Effector memory CD8-positive, alpha-beta T cell (primary cell): Measurements from ENCODE around the gene TNPO2.
A peak's percentile ranks its signal among the peaks of the same experiment; 100 is the strongest.

Experiments
- ATAC-seq: fragments of 150-1000 bp; cut with Tn5 transposase; replicated peaks from 2 replicates; pipeline ENCODE4 v1.10.0; 2021; ENCODE audit warnings: mild to moderate bottlenecking, moderate library complexity
- DNase-seq, 3 experiments: peaks; one replicate each; pipeline ENCODE4 v3.0.0; 2021
- H3K27ac Mint-ChIP-seq, 2 donors: one replicate each; pipeline ENCODE4 v1.8.0; 2022; ENCODE audit warnings: mild to moderate bottlenecking in 2 of 2, mixed read lengths in 2 of 2, moderate library complexity in 2 of 2
- H3K27me3 Mint-ChIP-seq, 2 donors: one replicate each; pipeline ENCODE4 v1.8.0; 2022; ENCODE audit warnings: mixed read lengths in 2 of 2
- H3K36me3 Mint-ChIP-seq: one replicate; pipeline ENCODE4 v1.8.0; 2022; ENCODE audit warnings: mild to moderate bottlenecking, moderate library complexity, mixed read lengths; ENCODE audit not compliant: insufficient read depth
- H3K4me1 Mint-ChIP-seq, 2 donors: one replicate each; pipeline ENCODE4 v1.8.0; 2022; ENCODE audit warnings: low read depth in 2 of 2, mixed read lengths in 2 of 2
- H3K4me3 Mint-ChIP-seq, 2 donors: one replicate each; pipeline ENCODE4 v1.8.0; 2022; ENCODE audit warnings: mild to moderate bottlenecking in 2 of 2, mixed read lengths in 2 of 2, moderate library complexity in 2 of 2
- H3K9me3 Mint-ChIP-seq, 2 donors: one replicate each; pipeline ENCODE4 v1.8.0; 2022; ENCODE audit warnings: mixed read lengths in 2 of 2

TNPO2 gene

GRCh38 chr19:12656899-12657571 lies 66.7 kb downstream of the TNPO2 start:
- DNase-seq (no peak), ATAC-seq (no peak)
- no peaks in the 10 kb centered on the region for H3K27me3 Mint-ChIP-seq
- no peak overlapping the region for H3K4me3 Mint-ChIP-seq
- H3K4me1 Mint-ChIP-seq, result peaks cover 0 to 4% of the 10 kb centered on the region in 2 donors
- H3K9me3 Mint-ChIP-seq, result no peaks in the 10 kb centered on the region
- peaks cover 83% of the 10 kb centered on the region for H3K36me3 Mint-ChIP-seq
- no peak overlapping the region for H3K27ac Mint-ChIP-seq

DNA sequence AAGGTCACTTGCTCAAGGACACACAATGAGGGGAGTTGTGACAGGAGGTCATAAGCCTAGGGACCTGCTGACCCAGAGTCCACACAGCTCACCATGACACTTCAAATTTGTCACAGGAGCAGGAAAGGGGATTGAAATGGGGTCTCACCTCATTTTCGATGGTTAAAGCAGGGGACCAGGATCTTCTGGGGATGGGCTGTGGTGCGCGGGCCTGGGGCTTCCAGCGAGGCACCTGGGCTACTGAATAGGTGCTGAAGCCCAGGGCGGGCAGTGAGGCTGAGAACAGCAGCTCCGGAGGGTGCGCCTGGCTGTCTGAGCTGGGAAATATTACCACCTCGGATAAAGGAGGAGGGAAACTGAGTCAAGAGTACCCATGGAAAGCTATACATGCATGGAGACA lies 68.2 kb downstream of the TNPO2 start:
- DNase-seq (no peak), ATAC-seq (no peak)
- Mint-ChIP-seq H3K4me3 (no peak overlapping the region), H3K36me3 (peaks cover 75% of the 10 kb centered on the region), H3K4me1 (peaks cover 0 to 4% of the 10 kb centered on the region in 2 donors), H3K27me3 (no peaks in the 10 kb centered on the region), H3K27ac (peak overlapping the region; percentile 10 to 26), H3K9me3 (no peaks in the 10 kb centered on the region)

- peaks cover 0 to 6% of the 10 kb centered on the region in 2 donors for H3K4me1 Mint-ChIP-seq
- no peaks in the 10 kb centered on the region for H3K9me3 Mint-ChIP-seq
- no peaks in the 10 kb centered on the region for H3K27me3 Mint-ChIP-seq
- ATAC-seq, result no peak
- no peak for DNase-seq
- no peak overlapping the region for H3K4me3 Mint-ChIP-seq
- no peak overlapping the region for H3K27ac Mint-ChIP-seq
- H3K36me3 Mint-ChIP-seq, result peaks cover 58% of the 10 kb centered on the region
Observed at GRCh38 chr19:12652219-12652618, 71.5 kb downstream of the TNPO2 start.

DNA sequence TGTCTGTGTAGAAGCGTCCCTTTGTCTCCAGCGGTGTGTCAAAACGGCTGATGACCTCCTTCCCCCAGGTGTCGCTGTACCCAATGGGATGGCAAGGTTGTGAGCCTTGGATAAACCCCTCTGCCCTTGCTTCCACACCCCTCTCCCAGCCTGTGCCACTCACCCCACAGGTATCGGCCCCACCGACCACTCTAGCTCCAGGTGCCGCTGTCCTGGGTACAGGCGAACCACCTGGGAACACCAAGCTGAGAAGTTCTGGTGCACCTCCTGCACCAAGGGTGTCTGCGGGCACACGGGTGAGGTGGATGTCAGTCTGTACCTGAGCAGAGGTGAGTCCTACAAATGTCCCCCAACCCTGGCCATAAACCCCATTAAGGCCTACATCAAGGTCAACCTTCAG lies 73.8 kb downstream of the TNPO2 start:
- no peak overlapping the region for H3K27ac Mint-ChIP-seq
- peaks cover 0 to 2% of the 10 kb centered on the region in 2 donors for H3K4me1 Mint-ChIP-seq
- no peaks in the 10 kb centered on the region for H3K9me3 Mint-ChIP-seq
- ATAC-seq (no peak), DNase-seq (no peak)
- H3K27me3 Mint-ChIP-seq, result no peaks in the 10 kb centered on the region
- H3K4me3 Mint-ChIP-seq, result no peak overlapping the region
- peaks cover 36% of the 10 kb centered on the region for H3K36me3 Mint-ChIP-seq
